Measurements from ENCODE around the gene TMED6.

DNA sequence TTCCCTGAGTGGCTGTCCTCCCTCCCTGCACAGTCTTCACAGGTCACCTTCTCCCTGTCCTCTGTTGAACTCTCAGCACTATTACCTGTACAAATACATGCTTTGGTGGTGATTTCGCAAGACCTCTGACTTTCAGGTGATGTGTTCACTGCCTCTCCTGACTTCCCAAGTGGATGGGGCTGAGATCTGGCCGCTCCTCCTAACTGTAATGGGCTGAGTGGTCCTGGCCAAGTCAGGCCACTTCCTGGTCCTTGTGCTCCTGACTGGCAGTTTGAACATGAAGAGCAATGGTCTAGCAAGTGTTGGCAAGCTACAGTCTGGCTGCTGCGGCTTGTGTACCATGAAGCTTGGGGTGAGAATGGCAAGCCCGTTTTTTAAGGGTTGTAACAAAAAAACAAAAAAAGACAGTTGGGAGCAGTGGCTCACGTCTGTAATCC, 11.7 kb upstream of the TMED6 start:
- TF ChIP-seq CTCF (IDR thresholded peaks at IDR 0.05) (no peak), POLR2AphosphoS5 (IDR thresholded peaks at IDR 0.05) (no peak)

Measured in gastroesophageal sphincter (tissue), 3 donors.